Liver (tissue), 9 donors: ENCODE results near the gene H1-8. TPM values are rescaled to one million over a fixed set of nuclear protein-coding genes. Genes with fewer than 3 reads are reported as not detected.

Source experiments
- DNase-seq: peaks from one replicate; pipeline ENCODE4 v3.0.0-alpha.2; 2017; ENCODE audit warnings: low spot score
- H3K27ac ChIP-seq, 2 donors: one replicate each; pipeline ENCODE4 v1.7.0; 2013; ENCODE audit warnings: inconsistent platforms in 2 of 2, low read length in 2 of 2, control low read depth in 1 of 2, low read depth in 1 of 2, mild to moderate bottlenecking in 1 of 2
- H3K27me3 ChIP-seq, 4 donors: one replicate each; pipeline versions ENCODE4 v1.6.1 to v1.7.0; 2013; ENCODE audit warnings: low read length in 3 of 4, inconsistent platforms in 1 of 4, mild to moderate bottlenecking in 1 of 4, moderate library complexity in 1 of 4; ENCODE audit not compliant: control insufficient read depth in 4 of 4, insufficient read depth in 4 of 4
- H3K36me3 ChIP-seq, 4 donors: one replicate each; pipeline versions ENCODE4 v1.6.1 to v1.7.0; 2013; ENCODE audit warnings: low read length in 3 of 4, mild to moderate bottlenecking in 3 of 4, low read depth in 1 of 4, moderate library complexity in 1 of 4; ENCODE audit not compliant: control insufficient read depth in 4 of 4, insufficient read depth in 3 of 4
- H3K4me1 ChIP-seq, 4 donors: one replicate each; pipeline versions ENCODE4 v1.6.1 to v1.7.0; 2013; ENCODE audit warnings: low read length in 3 of 4, mild to moderate bottlenecking in 3 of 4, moderate library complexity in 1 of 4; ENCODE audit not compliant: control insufficient read depth in 4 of 4, insufficient read depth in 4 of 4
- H3K4me3 ChIP-seq, 3 donors: one replicate each; pipeline versions ENCODE4 v1.6.1 to v1.7.0; 2013; ENCODE audit warnings: low read length in 3 of 3, control low read depth in 1 of 3, low read depth in 1 of 3, mild to moderate bottlenecking in 1 of 3
- H3K9ac ChIP-seq, 2 donors: one replicate each; pipeline ENCODE4 v1.7.0; 2013; ENCODE audit warnings: low read length in 2 of 2, mild to moderate bottlenecking in 2 of 2, moderate library complexity in 2 of 2, control low read depth in 1 of 2, low read depth in 1 of 2
- H3K9me3 ChIP-seq, 4 donors: one replicate each; pipeline versions ENCODE4 v1.6.1 to v1.7.0; 2013; ENCODE audit warnings: low read length in 3 of 4; ENCODE audit not compliant: control insufficient read depth in 4 of 4
- EGR1 ChIP-seq, 2 donors: IDR thresholded peaks; 2 replicates each; pipeline ENCODE4 v1.6.1; 2016 to 2018; ENCODE audit warnings: antibody characterized with exemption in 2 of 2, low read depth in 2 of 2
- FOXA2 ChIP-seq: IDR thresholded peaks from 2 replicates; pipeline ENCODE4 v1.6.1; 2016; ENCODE audit warnings: antibody characterized with exemption
- GABPA ChIP-seq, 2 donors: IDR thresholded peaks in 1 of 2; conservative IDR thresholded peaks in 1 of 2; 2 replicates each; pipeline ENCODE4 v1.6.1; 2016; ENCODE audit warnings: antibody characterized with exemption in 2 of 2, mild to moderate bottlenecking in 1 of 2, moderate library complexity in 1 of 2
- HNF4A ChIP-seq, 2 donors: conservative IDR thresholded peaks; 2 replicates each; pipeline ENCODE4 v1.6.1; 2016; ENCODE audit warnings: antibody characterized with exemption in 2 of 2, mild to moderate bottlenecking in 2 of 2
- HNF4G ChIP-seq: IDR thresholded peaks from 2 replicates; pipeline ENCODE4 v1.6.1; 2016; ENCODE audit warnings: antibody characterized with exemption
- JUND ChIP-seq, 2 donors: IDR thresholded peaks; 2 replicates each; pipeline ENCODE4 v1.6.1; 2016; ENCODE audit warnings: antibody characterized with exemption in 2 of 2
- NR2F2 ChIP-seq: IDR thresholded peaks from 2 replicates; pipeline ENCODE4 v1.6.1; 2016; ENCODE audit warnings: antibody characterized with exemption
- RAD21 ChIP-seq, 2 donors: IDR thresholded peaks; 2 replicates each; pipeline ENCODE4 v1.6.1; 2016; ENCODE audit warnings: antibody characterized with exemption in 2 of 2, mild to moderate bottlenecking in 2 of 2
- RXRA ChIP-seq, 2 donors: IDR thresholded peaks; 2 replicates each; pipeline ENCODE4 v1.6.1; 2017 to 2018; ENCODE audit warnings: antibody characterized with exemption in 2 of 2, mild to moderate bottlenecking in 1 of 2
- SP1 ChIP-seq: IDR thresholded peaks from 2 replicates; pipeline ENCODE4 v1.6.1; 2018; ENCODE audit warnings: antibody characterized with exemption, mild to moderate bottlenecking
- TAF1 ChIP-seq: conservative IDR thresholded peaks from 2 replicates; pipeline ENCODE4 v1.6.1; 2016; ENCODE audit warnings: antibody characterized with exemption, mild to moderate bottlenecking
- YY1 ChIP-seq: IDR thresholded peaks from 2 replicates; pipeline ENCODE4 v1.6.1; 2016; ENCODE audit warnings: antibody characterized with exemption, mild to moderate bottlenecking
- WGBS: extraction: QIAGEN DNeasy Blood & Tissue Kit; methylation state at CpG from one replicate; pipeline ENCODE4 v1.1.7; 2013; 5-methylcytosine and 5-hydroxymethylcytosine counted together
- polyA plus RNA-seq, 2 donors: library from polyadenylated mRNA; stranded (reverse) in 1 of 2; unstranded in 1 of 2; fragments of 200-250 nt in 1 of 2; fragments of >200 nt in 1 of 2; fragmentation: Nextera tagmentation in 1 of 2; extraction: Ambion mirVana in 1 of 2; gene quantifications; one replicate each; pipeline versions ENCODE4 v1.2.1 to v1.2.3, GENCODE V29; 2013 to 2015
- total RNA-seq, 2 donors: library from RNA; depleted of rRNA; stranded (reverse); fragments of >200 nt; gene quantifications; one replicate each; pipeline ENCODE4 v1.2.3, GENCODE V29; 2014
- TF ChIP-seq, protein P1 (sequence below): IDR thresholded peaks from 2 replicates; pipeline ENCODE4 v1.6.1; 2016; ENCODE audit warnings: antibody characterized with exemption
- TF ChIP-seq, protein P2 (sequence below): IDR thresholded peaks from 2 replicates; pipeline ENCODE4 v1.6.1; 2016; ENCODE audit warnings: antibody characterized with exemption
- TF ChIP-seq, protein P3 (sequence below): IDR thresholded peaks from 2 replicates; pipeline ENCODE4 v1.6.1; 2016; ENCODE audit warnings: antibody characterized with exemption
- TF ChIP-seq, protein P4 (sequence below): fragments of 150-350 bp; IDR thresholded peaks from 2 replicates; pipeline ENCODE4 v1.5.1; 2017; ENCODE audit warnings: improper control_type of control experiment, low read depth, low read length; ENCODE audit not compliant: missing input control
- donor health status: healthy.
- donor health status: healthy.
- donor health status: healthy.
- donor health status: healthy.
- donor health status: healthy.

The H1-8 gene
- total and polyA plus RNA-seq, 4 donors: not detected

DNA sequence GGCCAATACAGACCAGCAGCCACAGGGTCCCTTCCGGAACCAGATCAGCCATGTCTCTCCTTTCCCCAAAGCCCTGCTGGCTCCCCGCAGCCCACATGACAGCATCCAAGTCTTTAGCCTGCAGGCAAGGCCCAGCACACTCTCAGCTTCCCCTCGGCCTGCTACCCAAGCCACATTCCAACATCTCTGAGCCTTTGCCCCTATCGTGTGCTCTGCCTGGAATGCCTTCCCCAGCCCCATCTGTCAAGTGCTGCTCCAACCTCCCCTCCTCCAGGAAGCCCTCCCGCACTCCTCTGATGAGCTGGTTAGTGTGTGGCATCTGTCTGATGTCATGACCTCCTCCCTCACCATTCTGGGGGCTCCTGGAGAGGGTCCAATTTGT is 55.0 kb downstream of the H1-8 start:
- peaks cover 8 to 52% (median 28%) of the 10 kb centered on the region in 4 donors for H3K4me1 ChIP-seq

DNA sequence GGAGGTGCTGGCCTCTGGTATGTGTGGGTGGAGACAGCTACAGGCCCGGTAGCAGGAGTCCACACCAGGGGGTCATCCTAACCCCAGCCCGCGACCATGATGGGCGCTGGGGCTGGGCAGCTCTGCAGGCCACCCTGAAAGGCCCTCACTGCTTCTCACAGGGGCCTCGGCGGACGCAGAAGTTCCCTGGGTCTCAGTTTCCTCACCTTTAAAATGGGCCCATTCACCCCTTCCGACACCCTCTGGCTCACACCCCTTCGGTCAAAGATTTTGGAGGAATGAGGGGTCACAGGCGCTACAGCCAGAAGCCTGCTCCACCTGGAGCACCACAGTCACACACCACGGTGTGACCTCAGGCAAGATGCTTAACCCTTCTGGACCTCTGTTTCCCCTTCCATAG is 55.5 kb downstream of the H1-8 start:
- H3K4me3 ChIP-seq: no peak overlapping the region
- WGBS: 84% methylated on average over 11 of the region's 11 CpGs
- DNase-seq: no peak
- peaks cover 8 to 51% (median 25%) of the 10 kb centered on the region in 4 donors for H3K4me1 ChIP-seq
- TF ChIP-seq, protein P1, sequence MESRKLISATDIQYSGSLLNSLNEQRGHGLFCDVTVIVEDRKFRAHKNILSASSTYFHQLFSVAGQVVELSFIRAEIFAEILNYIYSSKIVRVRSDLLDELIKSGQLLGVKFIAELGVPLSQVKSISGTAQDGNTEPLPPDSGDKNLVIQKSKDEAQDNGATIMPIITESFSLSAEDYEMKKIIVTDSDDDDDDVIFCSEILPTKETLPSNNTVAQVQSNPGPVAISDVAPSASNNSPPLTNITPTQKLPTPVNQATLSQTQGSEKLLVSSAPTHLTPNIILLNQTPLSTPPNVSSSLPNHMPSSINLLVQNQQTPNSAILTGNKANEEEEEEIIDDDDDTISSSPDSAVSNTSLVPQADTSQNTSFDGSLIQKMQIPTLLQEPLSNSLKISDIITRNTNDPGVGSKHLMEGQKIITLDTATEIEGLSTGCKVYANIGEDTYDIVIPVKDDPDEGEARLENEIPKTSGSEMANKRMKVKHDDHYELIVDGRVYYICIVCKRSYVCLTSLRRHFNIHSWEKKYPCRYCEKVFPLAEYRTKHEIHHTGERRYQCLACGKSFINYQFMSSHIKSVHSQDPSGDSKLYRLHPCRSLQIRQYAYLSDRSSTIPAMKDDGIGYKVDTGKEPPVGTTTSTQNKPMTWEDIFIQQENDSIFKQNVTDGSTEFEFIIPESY: no peak
- TF ChIP-seq, protein P2, sequence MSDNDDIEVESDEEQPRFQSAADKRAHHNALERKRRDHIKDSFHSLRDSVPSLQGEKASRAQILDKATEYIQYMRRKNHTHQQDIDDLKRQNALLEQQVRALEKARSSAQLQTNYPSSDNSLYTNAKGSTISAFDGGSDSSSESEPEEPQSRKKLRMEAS: no peak
- TF ChIP-seq YY1: no peak
- TF ChIP-seq RAD21 (IDR thresholded peaks at IDR 0.05): no peak
- TF ChIP-seq GABPA (IDR thresholded peaks at IDR 0.05 in 1 of 2, conservative IDR thresholded peaks at IDR 0.05 in 1 of 2): no peak
- no peak for TF ChIP-seq NR2F2
- no peak for TF ChIP-seq SP1
- TF ChIP-seq, protein P3, sequence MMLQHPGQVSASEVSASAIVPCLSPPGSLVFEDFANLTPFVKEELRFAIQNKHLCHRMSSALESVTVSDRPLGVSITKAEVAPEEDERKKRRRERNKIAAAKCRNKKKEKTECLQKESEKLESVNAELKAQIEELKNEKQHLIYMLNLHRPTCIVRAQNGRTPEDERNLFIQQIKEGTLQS: no peak
- no peaks in the 10 kb centered on the region for H3K27me3 ChIP-seq
- no peaks in the 10 kb centered on the region for H3K36me3 ChIP-seq
- H3K9ac ChIP-seq: no peak overlapping the region
- peak overlapping the region; percentile 75 to 78 for H3K27ac ChIP-seq
- H3K9me3 ChIP-seq: no peaks in the 10 kb centered on the region

More for the DNA sequence above, 55.0 kb downstream of the H1-8 start:
- no peaks in the 10 kb centered on the region for H3K9me3 ChIP-seq
- H3K27ac ChIP-seq: peak overlapping the region; percentile 75 to 78
- no peaks in the 10 kb centered on the region for H3K27me3 ChIP-seq
- 74% methylated on average over 5 of the region's 5 CpGs for WGBS
- H3K9ac ChIP-seq: no peak overlapping the region
- H3K4me3 ChIP-seq: no peak overlapping the region
- H3K36me3 ChIP-seq: no peaks in the 10 kb centered on the region
- DNase-seq: no peak
- TF ChIP-seq RAD21 (IDR thresholded peaks at IDR 0.05) (no peak), RXRA (IDR thresholded peaks at IDR 0.05) (no peak), HNF4G (no peak), YY1 (no peak), FOXA2 (no peak), JUND (IDR thresholded peaks at IDR 0.05) (no peak), EGR1 (IDR thresholded peaks at IDR 0.05; ENCODE audit: low read depth in 2 of 2) (no peak)
- TF ChIP-seq, protein P3: no peak
- TF ChIP-seq, protein P1: no peak

DNA sequence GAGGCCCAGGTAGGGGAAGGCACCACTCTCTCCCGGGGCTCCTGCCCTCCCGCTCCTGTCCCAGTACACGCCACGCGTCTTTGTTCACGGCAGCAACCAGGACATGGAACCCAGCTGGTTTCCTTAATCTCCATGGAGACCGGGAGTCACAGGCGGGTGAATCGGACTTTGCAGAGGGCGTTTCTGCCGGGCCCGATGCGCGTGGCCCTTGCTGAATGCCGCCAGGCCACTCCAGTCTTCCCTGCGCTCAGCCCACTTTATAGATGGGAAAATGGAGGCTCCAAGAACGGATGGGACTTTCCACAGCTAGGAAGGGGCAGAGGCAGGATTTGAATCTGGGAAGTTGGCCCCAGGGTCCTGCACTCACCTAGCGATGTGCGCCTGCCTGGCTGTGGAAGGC is 56.1 kb downstream of the H1-8 start:
- no peak for DNase-seq
- H3K4me3 ChIP-seq: no peak overlapping the region
- peaks cover 8 to 48% (median 19%) of the 10 kb centered on the region in 4 donors for H3K4me1 ChIP-seq
- no peaks in the 10 kb centered on the region for H3K36me3 ChIP-seq
- WGBS: 77% methylated on average over 19 of the region's 19 CpGs
- H3K27ac ChIP-seq: peak overlapping the region; percentile 40 to 78
- no peaks in the 10 kb centered on the region for H3K27me3 ChIP-seq
- no peaks in the 10 kb centered on the region for H3K9me3 ChIP-seq
- no peak overlapping the region for H3K9ac ChIP-seq
- no peak for TF ChIP-seq SP1
- TF ChIP-seq YY1: no peak
- TF ChIP-seq FOXA2: no peak
- no peak for TF ChIP-seq EGR1 (IDR thresholded peaks at IDR 0.05; ENCODE audit: low read depth in 2 of 2)
- TF ChIP-seq, protein P4, sequence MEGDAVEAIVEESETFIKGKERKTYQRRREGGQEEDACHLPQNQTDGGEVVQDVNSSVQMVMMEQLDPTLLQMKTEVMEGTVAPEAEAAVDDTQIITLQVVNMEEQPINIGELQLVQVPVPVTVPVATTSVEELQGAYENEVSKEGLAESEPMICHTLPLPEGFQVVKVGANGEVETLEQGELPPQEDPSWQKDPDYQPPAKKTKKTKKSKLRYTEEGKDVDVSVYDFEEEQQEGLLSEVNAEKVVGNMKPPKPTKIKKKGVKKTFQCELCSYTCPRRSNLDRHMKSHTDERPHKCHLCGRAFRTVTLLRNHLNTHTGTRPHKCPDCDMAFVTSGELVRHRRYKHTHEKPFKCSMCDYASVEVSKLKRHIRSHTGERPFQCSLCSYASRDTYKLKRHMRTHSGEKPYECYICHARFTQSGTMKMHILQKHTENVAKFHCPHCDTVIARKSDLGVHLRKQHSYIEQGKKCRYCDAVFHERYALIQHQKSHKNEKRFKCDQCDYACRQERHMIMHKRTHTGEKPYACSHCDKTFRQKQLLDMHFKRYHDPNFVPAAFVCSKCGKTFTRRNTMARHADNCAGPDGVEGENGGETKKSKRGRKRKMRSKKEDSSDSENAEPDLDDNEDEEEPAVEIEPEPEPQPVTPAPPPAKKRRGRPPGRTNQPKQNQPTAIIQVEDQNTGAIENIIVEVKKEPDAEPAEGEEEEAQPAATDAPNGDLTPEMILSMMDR: no peak
- TF ChIP-seq, protein P3: no peak
- no peak for TF ChIP-seq RAD21 (IDR thresholded peaks at IDR 0.05)
- no peak for TF ChIP-seq TAF1
- no peak for TF ChIP-seq GABPA (IDR thresholded peaks at IDR 0.05 in 1 of 2, conservative IDR thresholded peaks at IDR 0.05 in 1 of 2)
- TF ChIP-seq JUND (IDR thresholded peaks at IDR 0.05): no peak
- TF ChIP-seq, protein P2: no peak
- TF ChIP-seq HNF4A (conservative IDR thresholded peaks at IDR 0.05): no peak
- TF ChIP-seq, protein P1: no peak
- TF ChIP-seq NR2F2: no peak
- no peak for TF ChIP-seq RXRA (IDR thresholded peaks at IDR 0.05)
- no peak for TF ChIP-seq HNF4G
